ENCODE data around the gene SIPA1L2.

Gene SIPA1L2

GRCh38 chr1:232643251-232643650 lies 13.3 kb upstream of the SIPA1L2 start:
- ATAC-seq (no peak), DNase-seq (no peak)

DNA sequence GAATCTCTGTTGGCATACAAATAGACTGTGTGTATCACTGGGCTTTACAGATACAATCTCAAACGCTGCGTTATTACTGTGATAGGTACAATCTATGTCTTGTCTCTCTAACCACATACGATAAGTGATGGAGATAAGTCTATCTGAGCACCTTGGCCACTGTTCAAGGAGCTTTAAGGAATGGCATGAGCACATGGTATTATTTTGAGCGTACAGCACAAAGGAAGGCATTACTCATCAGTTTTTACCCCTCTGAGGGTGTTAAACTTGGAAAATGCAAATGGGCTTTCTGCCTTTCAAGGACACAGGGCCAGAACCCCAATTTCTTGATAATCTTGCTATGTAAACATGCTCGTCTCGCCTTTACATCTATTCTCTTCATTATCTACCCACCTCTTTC lies 11.6 kb upstream of the SIPA1L2 start:
- ATAC-seq (no peak), DNase-seq (no peak)

DNA sequence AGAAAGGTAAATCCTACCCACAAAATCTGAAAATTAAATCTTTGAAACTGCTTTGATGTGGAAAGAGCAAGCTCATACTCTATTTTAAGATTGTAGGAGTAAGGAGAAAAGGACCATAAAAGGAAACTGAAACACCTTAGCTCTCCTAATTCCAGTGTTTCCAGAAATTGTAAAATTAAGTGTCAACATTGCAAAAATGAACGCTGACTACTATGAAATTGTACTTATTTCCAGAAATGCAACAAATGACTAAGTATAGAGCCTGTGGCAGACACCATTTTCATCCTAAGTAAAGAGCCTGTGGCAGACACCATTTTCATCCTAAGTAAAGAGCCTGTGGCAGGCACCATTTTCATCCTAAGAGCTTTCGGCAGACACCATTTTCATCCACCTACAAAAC lies 6.9 kb upstream of the SIPA1L2 start:
- DNase-seq (no peak), ATAC-seq (no peak)

- ATAC-seq (peak; percentile 74), DNase-seq (no peak)
Observed at GRCh38 chr1:232635778-232636356, 5.9 kb upstream of the SIPA1L2 start.

DNA sequence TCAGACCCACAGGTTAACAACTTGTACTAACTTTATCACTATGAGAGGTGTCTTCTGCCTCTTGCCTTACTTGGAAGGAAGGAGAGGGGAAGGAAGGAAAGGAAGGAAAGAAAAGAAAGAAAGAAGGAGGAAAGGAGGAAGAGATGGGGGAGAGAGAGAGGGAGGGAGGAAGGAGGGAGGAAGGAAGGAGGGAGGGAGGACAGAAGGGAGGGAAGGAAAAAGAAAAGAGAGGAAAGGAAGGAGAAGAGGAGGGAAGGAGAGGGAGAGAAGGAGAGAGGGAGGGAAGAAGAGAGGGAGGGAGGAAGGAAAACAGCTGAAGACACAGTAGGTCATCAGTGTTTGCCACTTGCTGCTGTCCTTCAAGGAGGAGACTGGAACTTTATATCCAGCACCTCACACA lies 5.3 kb upstream of the SIPA1L2 start:
- ATAC-seq (no peak), DNase-seq (no peak)

DNA sequence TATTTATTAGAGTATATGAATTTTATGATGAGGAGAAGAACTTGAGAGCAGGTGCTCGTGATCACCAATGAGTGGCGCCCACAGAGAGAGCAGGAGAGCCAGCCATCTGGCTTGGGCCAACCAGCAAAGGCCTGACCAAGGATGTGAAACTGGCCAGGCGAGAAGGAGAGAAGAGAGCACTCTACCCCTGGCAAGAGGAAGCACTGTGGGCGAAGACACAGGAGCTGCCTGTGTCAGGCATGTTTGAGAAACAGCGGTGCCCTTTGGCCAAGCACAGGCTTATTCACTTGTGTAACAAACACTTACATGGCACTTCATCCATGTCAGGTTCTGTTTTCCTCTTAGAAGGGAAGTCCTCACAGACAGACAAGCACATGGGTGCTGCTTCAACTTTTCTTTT lies 4.2 kb upstream of the SIPA1L2 start:
- ATAC-seq (no peak), DNase-seq (no peak)

DNA sequence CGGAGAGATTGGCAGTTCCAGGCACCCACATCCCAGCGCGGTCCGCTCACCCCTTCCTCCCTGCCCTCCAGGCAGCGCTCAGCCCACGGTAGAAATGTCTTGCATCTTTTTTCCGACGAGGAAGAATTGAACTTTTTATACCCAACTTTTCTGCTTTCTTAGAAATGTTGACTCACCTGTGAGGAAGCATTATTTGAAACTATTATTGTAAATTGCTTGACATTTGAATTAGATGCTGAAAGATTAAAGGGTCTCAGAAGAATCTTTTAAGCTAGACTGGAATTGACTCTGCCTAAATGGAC lies 912 bp upstream of the SIPA1L2 start:
- DNase-seq (no peak), ATAC-seq (no peak)

- peak; percentile 42 for ATAC-seq
- DNase-seq, result peak; percentile 32
Observed at GRCh38 chr1:232629250-232630046, 485 bp downstream of the SIPA1L2 start.

- no peak for ATAC-seq
- DNase-seq, result no peak
Observed at GRCh38 chr1:232628335-232629249, 1.3 kb downstream of the SIPA1L2 start.

GRCh38 chr1:232627645-232628334 lies 2.1 kb downstream of the SIPA1L2 start:
- ATAC-seq (no peak), DNase-seq (no peak)

- DNase-seq, result no peak
- ATAC-seq, result no peak
Observed at GRCh38 chr1:232627171-232627570, 2.8 kb downstream of the SIPA1L2 start.

DNA sequence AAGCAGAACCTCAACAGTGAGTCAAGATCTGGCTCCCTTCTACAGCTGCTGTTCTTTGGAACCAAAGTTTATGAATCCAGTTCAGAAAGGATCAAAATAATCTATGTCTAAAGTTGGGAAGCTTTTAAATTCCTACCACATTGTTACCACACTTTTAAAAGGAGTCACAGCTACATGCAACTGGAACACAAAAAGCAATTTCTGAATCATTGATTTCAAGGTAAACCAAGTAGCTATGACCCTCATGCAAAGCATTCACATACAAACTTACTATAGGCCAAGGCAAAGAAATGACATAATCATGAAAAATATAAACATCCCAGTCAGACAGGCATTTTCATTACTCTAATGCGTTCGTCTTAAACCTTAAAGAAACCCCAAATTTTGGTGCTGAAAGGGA lies 3.5 kb downstream of the SIPA1L2 start:
- ATAC-seq (no peak), DNase-seq (no peak)

DNA sequence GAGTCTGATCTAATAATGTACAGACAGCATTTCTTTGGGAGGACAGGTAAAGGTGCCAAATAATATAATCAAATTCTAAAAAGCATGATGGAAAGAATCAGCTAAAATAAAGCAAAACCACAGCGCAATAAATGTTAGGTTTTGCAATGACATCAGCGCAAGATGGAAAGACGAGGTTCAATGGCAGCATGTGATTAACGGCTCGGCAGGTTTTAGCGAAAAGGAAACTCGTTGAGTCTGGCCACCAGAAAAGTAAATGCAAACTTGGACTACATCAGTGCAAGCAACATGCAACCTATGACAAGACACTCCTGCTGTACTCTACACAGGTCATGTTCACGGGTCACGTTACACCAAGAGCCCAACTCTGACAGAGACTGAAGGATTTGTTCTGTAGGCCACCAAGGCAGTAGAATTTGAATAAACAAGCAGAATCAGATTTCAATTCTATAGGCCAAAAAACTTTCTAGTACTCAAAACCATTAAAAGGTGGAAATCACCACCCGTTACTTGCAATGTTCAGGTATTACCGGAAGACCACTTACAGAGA lies 4.5 kb downstream of the SIPA1L2 start:
- ATAC-seq, result no peak
- DNase-seq, result no peak

DNA sequence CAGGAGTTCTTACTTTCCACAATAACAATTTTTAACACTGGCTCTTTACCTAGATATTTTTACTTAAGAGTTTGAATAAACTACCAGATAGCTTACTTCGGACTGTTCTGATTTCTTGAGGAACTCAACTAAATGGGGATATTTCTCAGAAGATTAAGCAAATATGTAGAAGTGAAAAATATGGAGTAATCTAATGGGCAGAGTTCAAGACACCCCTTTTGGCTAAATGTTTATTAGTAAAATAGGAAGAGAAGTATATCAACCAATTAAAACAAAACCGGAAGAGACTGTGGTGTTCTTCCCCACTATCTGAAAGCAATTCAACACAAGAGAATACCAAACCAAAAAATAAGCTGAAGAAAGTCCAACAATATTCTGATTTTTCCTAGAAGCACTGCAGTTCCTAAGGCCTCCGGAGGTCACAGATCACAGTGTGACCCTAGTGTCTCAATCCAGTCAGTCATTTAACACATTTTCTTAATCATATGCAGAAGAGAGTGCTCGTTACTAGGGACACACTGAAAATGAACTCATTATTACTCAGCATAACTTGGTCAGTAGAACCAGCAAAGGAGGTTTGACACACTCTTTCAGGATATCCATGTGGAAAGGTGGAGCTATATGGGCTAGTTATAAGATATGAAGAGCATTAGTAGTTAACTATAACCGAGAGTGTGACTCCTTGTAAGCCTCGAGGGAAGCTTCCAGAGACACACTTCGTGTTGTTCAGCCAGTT lies 5.2 kb downstream of the SIPA1L2 start:
- ATAC-seq, result no peak

DNA sequence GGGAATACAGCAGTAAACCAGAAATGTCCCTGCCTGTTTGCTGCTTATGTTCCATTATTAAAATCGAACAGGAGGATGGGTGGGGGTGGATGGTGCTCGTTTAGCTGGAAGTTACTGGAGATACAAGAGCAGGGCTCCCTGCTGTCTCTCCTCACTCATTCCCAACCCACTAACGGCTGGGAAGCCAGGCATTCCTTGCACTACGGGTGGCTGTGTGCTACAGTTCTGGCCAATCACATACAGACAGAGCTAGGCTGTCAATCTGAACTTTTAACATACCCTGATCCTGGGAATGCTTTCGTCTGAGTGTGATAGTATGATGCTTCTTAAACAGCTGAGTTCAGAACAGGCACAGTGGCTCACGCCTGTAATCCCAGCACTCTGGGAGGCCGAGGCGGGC lies 7.0 kb downstream of the SIPA1L2 start:
- ATAC-seq, result no peak

More for the DNA sequence above, 5.2 kb downstream of the SIPA1L2 start:
- no peak for DNase-seq

DNA sequence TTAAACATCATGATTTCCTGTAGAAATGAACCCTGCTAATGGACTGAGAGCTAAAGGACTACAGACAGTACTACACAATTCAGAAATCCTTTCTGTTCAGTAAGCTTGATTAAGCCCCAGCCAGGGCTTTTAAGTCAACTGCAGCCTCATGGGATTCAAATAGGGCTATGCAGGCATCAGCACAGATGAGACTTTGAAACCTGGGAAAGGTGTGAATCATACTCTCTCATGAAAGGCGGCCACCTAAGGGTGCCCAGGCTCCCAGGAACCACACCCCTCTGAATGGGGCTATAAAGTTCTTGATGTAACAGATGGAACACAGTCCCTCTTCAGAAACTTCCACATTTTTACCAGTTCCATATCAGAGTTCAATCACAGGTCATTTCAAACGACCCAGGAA lies 7.6 kb downstream of the SIPA1L2 start:
- DNase-seq, result no peak
- peak; percentile 23 for ATAC-seq

More for the DNA sequence above, 7.0 kb downstream of the SIPA1L2 start:
- no peak for DNase-seq

DNA sequence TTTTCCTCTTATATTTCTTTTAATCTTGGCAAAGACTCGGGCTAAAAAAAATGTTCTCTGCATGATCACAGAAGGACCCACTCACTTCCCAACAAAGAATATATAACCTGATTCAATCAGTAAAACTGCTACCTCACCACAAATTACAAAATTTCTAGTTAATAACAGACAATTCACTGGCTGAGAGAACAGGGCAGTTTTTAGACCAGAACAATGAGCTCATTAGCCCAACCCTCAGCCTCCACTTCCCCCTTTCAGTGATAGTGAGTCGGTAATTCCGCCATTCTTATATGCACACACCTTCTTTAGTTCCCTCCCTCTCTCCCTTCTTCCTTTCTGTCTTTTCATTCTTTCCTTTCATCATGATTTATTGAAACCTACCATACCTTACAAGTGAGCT lies 8.9 kb downstream of the SIPA1L2 start:
- ATAC-seq (no peak), DNase-seq (no peak)

- DNase-seq, result no peak
Observed at GRCh38 chr1:232620356-232620969, 9.5 kb downstream of the SIPA1L2 start.

DNA sequence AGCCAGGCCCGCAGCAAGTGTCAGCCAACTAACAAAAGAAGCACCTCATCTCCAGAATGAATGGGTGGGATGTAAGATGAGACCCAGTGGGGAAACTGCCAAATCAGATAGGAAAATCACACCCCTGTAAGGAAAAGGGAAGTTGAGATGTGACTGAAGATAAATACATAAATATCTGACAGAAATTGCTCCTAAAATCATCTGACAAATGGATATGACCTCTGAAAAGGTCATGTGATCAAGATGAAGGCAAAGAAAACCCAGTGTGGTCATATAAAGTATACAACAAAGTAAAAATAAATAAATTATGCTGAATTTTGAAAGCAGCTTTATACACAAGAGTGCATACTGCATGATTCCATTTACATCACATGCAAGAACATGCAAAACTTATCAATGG lies 12.7 kb downstream of the SIPA1L2 start:
- DNase-seq (no peak), ATAC-seq (no peak)

More at GRCh38 chr1:232620356-232620969, 9.5 kb downstream of the SIPA1L2 start:
- ATAC-seq, result no peak

- DNase-seq, result no peak
- no peak for ATAC-seq
Observed at GRCh38 chr1:232615306-232615800, 14.6 kb downstream of the SIPA1L2 start.

DNA sequence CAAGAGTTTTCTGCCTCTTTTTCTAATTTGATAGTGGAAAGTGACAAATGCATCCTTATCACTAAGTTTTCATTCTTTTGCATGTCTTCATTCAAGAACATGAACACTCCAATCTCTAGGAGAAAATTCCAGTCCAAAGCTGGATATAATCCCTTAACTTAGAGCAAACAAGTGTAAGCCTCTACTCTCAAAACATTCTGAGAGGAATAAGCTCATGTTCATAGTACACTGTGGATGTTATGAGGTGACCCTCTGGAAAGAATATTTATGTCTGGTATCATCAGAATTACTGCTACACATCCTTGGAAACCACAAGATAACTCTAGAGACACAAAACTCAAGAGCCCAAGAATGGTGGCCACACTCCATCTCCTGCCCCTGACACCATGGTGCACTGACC lies 15.1 kb downstream of the SIPA1L2 start:
- ATAC-seq (no peak), DNase-seq (no peak)
